ENCODE results near the gene MAGI2. TPM values are rescaled to one million over a fixed set of nuclear protein-coding genes. Genes with fewer than 3 reads are reported as not detected.

Gene MAGI2
- total and polyA plus RNA-seq, 8 donors: 6.1 to 9.2 (median 7.1) TPM

DNA sequence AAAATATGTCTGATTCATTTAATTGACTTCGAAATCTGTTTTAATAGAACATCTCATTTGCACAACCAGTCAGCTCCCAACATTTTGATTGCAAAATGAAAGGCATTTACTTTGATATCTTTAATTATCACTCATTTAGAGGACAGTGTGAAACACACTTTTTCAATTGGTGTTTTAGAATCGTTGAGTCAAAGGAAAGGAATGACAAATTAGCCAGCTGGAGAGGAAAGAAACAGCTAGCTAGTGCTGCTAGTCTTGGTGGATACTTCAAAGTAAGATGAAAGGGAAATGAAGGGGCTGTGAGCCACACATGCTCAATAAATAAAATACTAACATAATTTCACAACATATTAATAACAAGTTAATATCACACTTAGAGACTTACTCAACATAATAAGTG is 1084.7 kb downstream of the MAGI2 start:
- H3K36me3 ChIP-seq: no peaks in the 10 kb centered on the region
- H3K27ac ChIP-seq: no peak overlapping the region
- intact Hi-C loops (cut with DNase I): no loop called here
- ATAC-seq (no peak), DNase-seq (no peak)
- no peaks in the 10 kb centered on the region for H3K9me3 ChIP-seq
- no peaks in the 10 kb centered on the region for H3K4me1 ChIP-seq
- H3K27me3 ChIP-seq: no peaks in the 10 kb centered on the region
- TF ChIP-seq, protein P1, sequence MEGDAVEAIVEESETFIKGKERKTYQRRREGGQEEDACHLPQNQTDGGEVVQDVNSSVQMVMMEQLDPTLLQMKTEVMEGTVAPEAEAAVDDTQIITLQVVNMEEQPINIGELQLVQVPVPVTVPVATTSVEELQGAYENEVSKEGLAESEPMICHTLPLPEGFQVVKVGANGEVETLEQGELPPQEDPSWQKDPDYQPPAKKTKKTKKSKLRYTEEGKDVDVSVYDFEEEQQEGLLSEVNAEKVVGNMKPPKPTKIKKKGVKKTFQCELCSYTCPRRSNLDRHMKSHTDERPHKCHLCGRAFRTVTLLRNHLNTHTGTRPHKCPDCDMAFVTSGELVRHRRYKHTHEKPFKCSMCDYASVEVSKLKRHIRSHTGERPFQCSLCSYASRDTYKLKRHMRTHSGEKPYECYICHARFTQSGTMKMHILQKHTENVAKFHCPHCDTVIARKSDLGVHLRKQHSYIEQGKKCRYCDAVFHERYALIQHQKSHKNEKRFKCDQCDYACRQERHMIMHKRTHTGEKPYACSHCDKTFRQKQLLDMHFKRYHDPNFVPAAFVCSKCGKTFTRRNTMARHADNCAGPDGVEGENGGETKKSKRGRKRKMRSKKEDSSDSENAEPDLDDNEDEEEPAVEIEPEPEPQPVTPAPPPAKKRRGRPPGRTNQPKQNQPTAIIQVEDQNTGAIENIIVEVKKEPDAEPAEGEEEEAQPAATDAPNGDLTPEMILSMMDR (IDR thresholded peaks at IDR 0.05): no peak
- no peak overlapping the region for H3K4me3 ChIP-seq

DNA sequence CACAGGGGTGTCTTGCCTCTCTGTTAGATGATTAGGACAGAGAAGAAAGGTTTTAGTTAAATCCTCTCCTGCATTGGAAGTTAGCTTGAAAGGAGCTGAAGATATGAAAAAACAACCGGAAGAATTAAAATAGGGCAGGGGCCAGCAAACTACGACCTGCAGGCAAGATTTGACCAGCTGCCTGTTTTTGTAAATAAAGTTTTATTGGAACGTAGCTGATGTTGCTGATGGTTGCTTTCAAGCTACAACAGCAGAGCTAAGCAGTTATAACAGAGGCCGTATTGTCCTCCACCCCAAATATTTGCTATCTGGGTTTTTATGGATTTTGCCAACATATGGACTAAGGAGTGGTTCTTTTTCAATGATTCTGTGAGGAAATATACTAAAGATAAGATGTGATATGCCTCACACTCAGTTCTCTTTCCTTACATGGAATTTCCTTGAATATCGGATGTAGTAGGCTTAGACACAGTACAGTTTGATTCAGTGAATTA is 1086.1 kb downstream of the MAGI2 start:
- Histone ChIP-seq H3K4me1 (no peaks in the 10 kb centered on the region), H3K36me3 (no peaks in the 10 kb centered on the region), H3K27me3 (no peaks in the 10 kb centered on the region), H3K27ac (no peak overlapping the region), H3K9me3 (no peaks in the 10 kb centered on the region), H3K4me3 (no peak overlapping the region)
- intact Hi-C loops (cut with DNase I): no loop called here
- TF ChIP-seq, protein P1 (IDR thresholded peaks at IDR 0.05): no peak
- ATAC-seq (no peak), DNase-seq (no peak)

DNA sequence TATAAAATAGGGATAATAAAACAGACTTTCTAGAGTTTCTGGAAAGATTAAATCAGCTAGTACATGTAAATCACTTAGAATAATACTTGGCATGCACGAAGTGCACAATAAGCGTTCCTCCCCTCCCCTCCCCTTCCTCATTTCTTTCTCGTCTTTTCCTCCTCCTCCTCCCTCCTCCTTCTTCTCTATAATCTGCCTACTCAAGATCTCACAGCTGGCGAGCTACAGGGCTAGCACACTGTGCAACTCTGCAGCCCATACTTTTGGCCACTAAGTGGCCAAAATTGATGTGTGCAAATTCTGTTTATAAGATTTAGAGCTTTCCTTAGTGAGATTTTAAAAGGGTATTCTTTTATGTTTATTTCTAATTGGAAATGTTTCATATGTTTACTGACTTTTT is 1089.6 kb downstream of the MAGI2 start:
- no peak overlapping the region for H3K27ac ChIP-seq
- TF ChIP-seq, protein P1 (IDR thresholded peaks at IDR 0.05): no peak
- no peak for ATAC-seq
- no peak for DNase-seq
- no peaks in the 10 kb centered on the region for H3K27me3 ChIP-seq
- no peaks in the 10 kb centered on the region for H3K36me3 ChIP-seq
- H3K4me3 ChIP-seq: no peak overlapping the region
- no peaks in the 10 kb centered on the region for H3K9me3 ChIP-seq
- H3K4me1 ChIP-seq: no peaks in the 10 kb centered on the region
- intact Hi-C loops (cut with DNase I): no loop called here

DNA sequence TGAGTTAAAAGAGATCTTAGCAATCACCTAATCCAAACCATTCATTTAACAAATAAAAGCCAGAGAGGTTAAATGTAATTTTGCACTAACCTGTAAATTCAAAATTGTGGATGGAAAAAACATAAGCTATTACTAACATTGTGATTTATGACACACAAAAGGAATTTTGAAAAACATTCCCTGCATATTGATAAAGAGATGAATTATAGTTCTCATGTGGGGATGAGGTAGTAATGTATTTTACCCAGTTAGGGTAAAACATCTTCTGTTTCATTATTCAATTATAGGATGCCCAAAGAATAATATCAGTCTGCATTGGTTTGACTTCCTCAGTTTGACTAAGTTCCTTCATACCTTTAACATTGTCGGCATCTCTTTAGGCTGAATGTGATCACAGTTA is 1093.6 kb downstream of the MAGI2 start:
- ATAC-seq (no peak), DNase-seq (no peak)
- TF ChIP-seq, protein P1 (IDR thresholded peaks at IDR 0.05): no peak
- intact Hi-C loops (cut with DNase I): no loop called here
- Histone ChIP-seq H3K27ac (no peak overlapping the region), H3K4me1 (no peaks in the 10 kb centered on the region), H3K4me3 (no peak overlapping the region), H3K9me3 (no peaks in the 10 kb centered on the region), H3K27me3 (no peaks in the 10 kb centered on the region), H3K36me3 (no peaks in the 10 kb centered on the region)

DNA sequence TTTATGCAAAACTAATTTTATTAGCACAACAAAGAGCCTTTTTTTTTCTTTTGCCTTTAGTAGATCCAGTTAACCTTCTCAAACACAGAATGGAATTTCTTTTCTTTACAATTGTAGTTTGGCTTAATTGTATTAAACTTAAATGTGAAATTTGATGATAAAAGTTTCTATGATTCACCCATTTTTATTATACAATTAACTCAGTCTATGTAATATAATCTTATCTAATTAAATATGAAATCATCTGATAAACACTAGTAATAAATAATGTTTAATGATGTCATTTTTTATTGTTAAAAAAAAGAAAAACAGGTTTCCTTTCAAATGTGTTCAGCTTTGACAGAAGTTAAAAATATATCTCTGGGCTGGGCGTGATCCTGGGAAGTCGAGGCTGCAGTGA is 1095.8 kb downstream of the MAGI2 start:
- no peak overlapping the region for H3K27ac ChIP-seq
- no peak for DNase-seq
- no peaks in the 10 kb centered on the region for H3K9me3 ChIP-seq
- no peaks in the 10 kb centered on the region for H3K4me1 ChIP-seq
- ATAC-seq: no peak
- no peaks in the 10 kb centered on the region for H3K36me3 ChIP-seq
- H3K27me3 ChIP-seq: no peaks in the 10 kb centered on the region
- TF ChIP-seq, protein P1 (IDR thresholded peaks at IDR 0.05): no peak
- intact Hi-C loops (cut with DNase I): no loop called here
- no peak overlapping the region for H3K4me3 ChIP-seq

Measured in left lung (tissue), 10 donors.